Right lobe of liver (tissue), 4 donors: ENCODE data around the gene SUSD6.

Source experiments
- CTCF ChIP-seq, 4 donors: fragments of 200-600 bp in 3 of 4; fragments of 450-650 bp in 1 of 4; IDR thresholded peaks; one replicate each; pipeline versions ENCODE4 v1.5.1 to v1.8.0; 2016 to 2022; ENCODE audit warnings: antibody characterized with exemption in 4 of 4, mild to moderate bottlenecking in 2 of 4
- POLR2A ChIP-seq: fragments of 450-650 bp; IDR thresholded peaks from one replicate; pipeline ENCODE4 v1.6.1; 2017; ENCODE audit warnings: antibody characterized with exemption, mild to moderate bottlenecking
- donor health status: DM: no; HTN: no; CAD: no.
- donor health status: DM: no; HTN: no; CAD: no.
- donor health status: DM: no; HTN: yes; CAD: no.

DNA sequence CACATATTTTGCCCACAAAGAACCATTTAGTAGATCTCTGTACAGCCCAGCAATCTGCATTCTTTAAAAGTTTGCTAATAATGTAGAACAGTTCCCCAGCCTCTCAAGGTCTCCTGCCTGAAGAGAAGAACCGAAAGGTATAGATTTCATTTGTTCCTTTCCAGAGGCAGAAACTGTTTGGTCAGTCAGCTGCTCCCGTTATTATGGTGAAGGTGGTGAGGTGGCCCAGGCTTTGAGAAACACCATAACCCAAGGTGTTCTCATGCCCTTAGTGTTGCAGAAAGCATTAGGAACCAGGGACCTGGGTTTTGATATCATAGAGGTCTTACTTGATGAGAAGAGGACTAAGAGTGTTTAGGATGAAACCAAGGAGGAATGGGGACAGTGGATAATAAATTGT, 65.3 kb downstream of the SUSD6 start:
- TF ChIP-seq CTCF (IDR thresholded peaks at IDR 0.05) (no peak), POLR2A (no peak)
